CD4-positive, alpha-beta memory T cell (primary cell): ENCODE data around the gene SH3BP5L. TPM values are rescaled to one million over a fixed set of nuclear protein-coding genes. Genes with fewer than 3 reads are reported as not detected.

ENCODE experiments used
- CTCF ChIA-PET: fragments of 350-600 bp; sonication (Branson Sonifier 250); formaldehyde crosslinking; loops from one replicate; lab custom pipeline; 2021; ENCODE audit warnings: inconsistent platforms; ENCODE audit not compliant: partially characterized antibody; lab: Charles Lee
- POLR2A ChIA-PET: fragments of 350-600 bp; sonication (Branson Sonifier 250); formaldehyde crosslinking; loops from one replicate; lab custom pipeline; 2021; ENCODE audit not compliant: partially characterized antibody; lab: Charles Lee
- DNase-seq, 5 donors: peaks; one replicate each; pipeline versions ENCODE4 v3.0.0 to v3.0.0-alpha.2; 2020 to 2022; ENCODE audit warnings: mixed read lengths in 1 of 5
- H3K27ac ChIP-seq: one replicate; pipeline ENCODE4 v1.7.0; 2013; ENCODE audit warnings: low read depth, low read length
- H3K27me3 ChIP-seq: 2 replicates; pipeline ENCODE4 v1.7.0; 2013; ENCODE audit warnings: mild to moderate bottlenecking, low read length, moderate library complexity; ENCODE audit not compliant: insufficient read depth
- H3K36me3 ChIP-seq: 2 replicates; pipeline ENCODE4 v1.7.0; 2013; ENCODE audit warnings: mild to moderate bottlenecking, low read length, moderate library complexity; ENCODE audit not compliant: insufficient read depth
- H3K4me1 ChIP-seq: 2 replicates; pipeline ENCODE4 v1.7.0; 2013; ENCODE audit warnings: mild to moderate bottlenecking, low read length, moderate library complexity; ENCODE audit not compliant: insufficient read depth
- H3K4me3 ChIP-seq, 2 donors: one replicate each; pipeline ENCODE4 v1.7.0; 2013; ENCODE audit warnings: low read length in 2 of 2, mild to moderate bottlenecking in 1 of 2
- H3K9me3 ChIP-seq, 2 donors: one replicate each; pipeline ENCODE4 v1.7.0; 2013; ENCODE audit warnings: low read length in 2 of 2, control low read depth in 1 of 2; ENCODE audit not compliant: control insufficient read depth in 1 of 2
- H3K27ac Mint-ChIP-seq, 7 donors: one replicate each; pipeline ENCODE4 v1.8.0; 2020 to 2021; ENCODE audit warnings: mixed read lengths in 7 of 7, mild to moderate bottlenecking in 6 of 7, inconsistent platforms in 3 of 7, moderate library complexity in 3 of 7
- H3K27me3 Mint-ChIP-seq, 2 donors: one replicate each; pipeline ENCODE4 v1.8.0; 2020 to 2021; ENCODE audit warnings: mixed read lengths in 2 of 2
- H3K36me3 Mint-ChIP-seq, 2 donors: one replicate each; pipeline ENCODE4 v1.8.0; 2020 to 2021; ENCODE audit warnings: mixed read lengths in 2 of 2, inconsistent platforms in 1 of 2, mild to moderate bottlenecking in 1 of 2
- H3K4me1 Mint-ChIP-seq, 4 donors: one replicate each; pipeline ENCODE4 v1.8.0; 2020 to 2021; ENCODE audit warnings: mixed read lengths in 4 of 4, mild to moderate bottlenecking in 1 of 4
- H3K4me3 Mint-ChIP-seq, 8 donors: one replicate each; pipeline ENCODE4 v1.8.0; 2020 to 2021; ENCODE audit warnings: mixed read lengths in 8 of 8, mild to moderate bottlenecking in 7 of 8, moderate library complexity in 6 of 8, inconsistent platforms in 3 of 8
- H3K9me3 Mint-ChIP-seq, 8 donors: one replicate each; pipeline ENCODE4 v1.8.0; 2020 to 2021; ENCODE audit warnings: mixed read lengths in 8 of 8, mild to moderate bottlenecking in 5 of 8, inconsistent platforms in 3 of 8, moderate library complexity in 1 of 8
- intact Hi-C: fragments of 100-400 bp; cut with micrococcal nuclease; formaldehyde crosslinking; loops from one replicate; pipeline ENCODE4 v1.15.1; 2023
- polyA plus RNA-seq, 2 donors: library from polyadenylated mRNA; unstranded; fragments of 300-500 nt; fragmentation: Illumina TruSeq; gene quantifications; one replicate each; pipeline ENCODE4 v1.2.3, GENCODE V29; 2021
- total RNA-seq, 2 experiments: library from RNA; stranded (reverse); gene quantifications; one replicate each; pipeline ENCODE4 v1.2.3, GENCODE V29; 2021

The SH3BP5L gene
- total and polyA plus RNA-seq, 4 experiments from 2014 or later, result 0.77 to 43.4 (median 22.7) TPM

- Histone ChIP-seq H3K27ac (no peak overlapping the region), H3K36me3 (peaks cover 30% of the 10 kb centered on the region), H3K27me3 (no peaks in the 10 kb centered on the region), H3K4me3 (no peak overlapping the region), H3K4me1 (peaks cover 87% of the 10 kb centered on the region), H3K9me3 (no peaks in the 10 kb centered on the region)
- ChIA-PET POLR2A (no interaction called here), CTCF (interaction anchor here (1.4 kb wide), 1 partner anchor 203 kb away, joined by 3 read pairs; no protein-coding TSS in a partner anchor)
- peaks cover 0 to 4% (median 0%) of the 10 kb centered on the region in 8 donors for H3K9me3 Mint-ChIP-seq
- intact Hi-C loops, result no loop called here
- H3K27me3 Mint-ChIP-seq, result no peaks in the 10 kb centered on the region
- peaks cover 59 to 99% (median 84%) of the 10 kb centered on the region in 4 donors for H3K4me1 Mint-ChIP-seq
- peaks cover 17 to 76% of the 10 kb centered on the region in 2 donors for H3K36me3 Mint-ChIP-seq
- H3K27ac Mint-ChIP-seq, result peak overlapping the region in 3 of 7 donors; percentile 34 to 57 (median 42)
- H3K4me3 Mint-ChIP-seq, result peak overlapping the region in 4 of 8 donors; percentile 24 to 49 (median 37)
- no peak for DNase-seq
Measured at GRCh38 chr1:248821101-248821500, 4.6 kb downstream of the SH3BP5L start.

- Mint-ChIP-seq H3K9me3 (no peaks in the 10 kb centered on the region), H3K4me3 (peak overlapping the region in 4 of 8 donors; percentile 27 to 53 (median 45)), H3K36me3 (peaks cover 25 to 75% of the 10 kb centered on the region in 2 donors), H3K4me1 (peaks cover 63 to 98% (median 82%) of the 10 kb centered on the region in 4 donors), H3K27me3 (no peaks in the 10 kb centered on the region), H3K27ac (peak overlapping the region in 5 of 7 donors; percentile 34 to 82 (median 64))
- DNase-seq, result no peak
- Histone ChIP-seq H3K27ac (no peak overlapping the region), H3K4me1 (peaks cover 91% of the 10 kb centered on the region), H3K4me3 (no peak overlapping the region), H3K36me3 (peaks cover 33% of the 10 kb centered on the region), H3K27me3 (no peaks in the 10 kb centered on the region), H3K9me3 (no peaks in the 10 kb centered on the region)
- intact Hi-C loops, result no loop called here
- POLR2A ChIA-PET, result interaction anchor here (1.2 to 1.9 kb wide), 2 partner anchors 20 to 39 kb away, joined by 4 to 8 read pairs; partner anchors contain the start of gene ZNF692
- CTCF ChIA-PET, result interaction anchor here (0.7 kb wide), 1 partner anchor 489 kb away, joined by 5 read pairs; no protein-coding TSS in a partner anchor
Measured at GRCh38 chr1:248820041-248820585, 5.6 kb downstream of the SH3BP5L start.

- Mint-ChIP-seq H3K36me3 (peaks cover 33 to 76% of the 10 kb centered on the region in 2 donors), H3K4me1 (peaks cover 52 to 91% (median 68%) of the 10 kb centered on the region in 4 donors), H3K9me3 (no peaks in the 10 kb centered on the region), H3K27ac (peak overlapping the region; percentile 41 to 94 (median 87)), H3K27me3 (no peaks in the 10 kb centered on the region), H3K4me3 (peak overlapping the region; percentile 31 to 77 (median 67))
- Histone ChIP-seq H3K27me3 (no peaks in the 10 kb centered on the region), H3K27ac (no peak overlapping the region), H3K4me1 (peaks cover 77% of the 10 kb centered on the region), H3K36me3 (peaks cover 37% of the 10 kb centered on the region), H3K9me3 (no peaks in the 10 kb centered on the region), H3K4me3 (no peak overlapping the region)
- peak in 2 of 5 donors; percentile 16 to 21 for DNase-seq
- POLR2A ChIA-PET, result interaction anchor here (1.2 to 1.9 kb wide), 2 partner anchors 21 to 40 kb away, joined by 4 to 8 read pairs; partner anchors contain the start of gene ZNF692
- intact Hi-C loops, result no loop called here
- CTCF ChIA-PET, result interaction anchor here (0.7 to 1.9 kb wide), 3 partner anchors 13 to 68 kb away, joined by 3 to 5 read pairs (median 3); no protein-coding TSS in a partner anchor
Measured at GRCh38 chr1:248818505-248819374, 7.0 kb downstream of the SH3BP5L start.

GRCh38 chr1:248817065-248817464 lies 8.7 kb downstream of the SH3BP5L start:
- H3K9me3 Mint-ChIP-seq, result no peaks in the 10 kb centered on the region
- H3K27ac ChIP-seq, result no peak overlapping the region
- no peak for DNase-seq
- no peaks in the 10 kb centered on the region for H3K9me3 ChIP-seq
- peak overlapping the region; percentile 77 to 94 (median 90) for H3K27ac Mint-ChIP-seq
- peaks cover 48% of the 10 kb centered on the region for H3K36me3 ChIP-seq
- H3K36me3 Mint-ChIP-seq, result peaks cover 45 to 75% of the 10 kb centered on the region in 2 donors
- H3K27me3 ChIP-seq, result no peaks in the 10 kb centered on the region
- CTCF ChIA-PET, result no interaction called here
- no peaks in the 10 kb centered on the region for H3K27me3 Mint-ChIP-seq
- peaks cover 60% of the 10 kb centered on the region for H3K4me1 ChIP-seq
- peaks cover 41 to 74% (median 54%) of the 10 kb centered on the region in 4 donors for H3K4me1 Mint-ChIP-seq
- H3K4me3 Mint-ChIP-seq, result peak overlapping the region in 4 of 8 donors; percentile 4 to 30 (median 23)
- POLR2A ChIA-PET, result interaction anchor here (1.6 kb wide), 1 partner anchor 21 kb away, joined by 3 read pairs; the partner anchor contains the start of gene ZNF672
- no peak overlapping the region for H3K4me3 ChIP-seq
- intact Hi-C loops, result no loop called here

GRCh38 chr1:248816042-248816851 lies 9.5 kb downstream of the SH3BP5L start:
- no peaks in the 10 kb centered on the region for H3K9me3 ChIP-seq
- Mint-ChIP-seq H3K9me3 (no peaks in the 10 kb centered on the region), H3K36me3 (peaks cover 44 to 73% of the 10 kb centered on the region in 2 donors), H3K4me1 (peaks cover 35 to 66% (median 47%) of the 10 kb centered on the region in 4 donors), H3K27me3 (no peaks in the 10 kb centered on the region), H3K27ac (peak overlapping the region; percentile 77 to 94 (median 90)), H3K4me3 (peak overlapping the region in 7 of 8 donors; percentile 31 to 71 (median 55))
- peaks cover 46% of the 10 kb centered on the region for H3K36me3 ChIP-seq
- intact Hi-C loops, result no loop called here
- POLR2A ChIA-PET, result interaction anchor here (1.0 to 1.6 kb wide), 3 partner anchors 9 to 22 kb away, joined by 3 to 6 read pairs (median 4); partner anchors contain the start of genes SH3BP5L and ZNF672
- H3K27me3 ChIP-seq, result no peaks in the 10 kb centered on the region
- H3K4me1 ChIP-seq, result peaks cover 52% of the 10 kb centered on the region
- H3K27ac ChIP-seq, result no peak overlapping the region
- CTCF ChIA-PET, result no interaction called here
- DNase-seq, result no peak
- no peak overlapping the region for H3K4me3 ChIP-seq

- Histone ChIP-seq H3K36me3 (peaks cover 39% of the 10 kb centered on the region), H3K4me1 (peaks cover 46% of the 10 kb centered on the region), H3K27me3 (no peaks in the 10 kb centered on the region), H3K4me3 (no peak overlapping the region), H3K27ac (no peak overlapping the region), H3K9me3 (no peaks in the 10 kb centered on the region)
- no peaks in the 10 kb centered on the region for H3K27me3 Mint-ChIP-seq
- peaks cover 41 to 73% of the 10 kb centered on the region in 2 donors for H3K36me3 Mint-ChIP-seq
- ChIA-PET CTCF (interaction anchor here (1.2 kb wide), 1 partner anchor 412 kb away, joined by 3 read pairs; no protein-coding TSS in a partner anchor), POLR2A (interaction anchor here (1.0 to 1.6 kb wide), 3 partner anchors 10 to 23 kb away, joined by 3 to 6 read pairs (median 4); partner anchors contain the start of genes SH3BP5L and ZNF672)
- peak overlapping the region; percentile 77 to 94 (median 86) for H3K27ac Mint-ChIP-seq
- peak overlapping the region in 4 of 8 donors; percentile 40 to 71 (median 58) for H3K4me3 Mint-ChIP-seq
- no peaks in the 10 kb centered on the region for H3K9me3 Mint-ChIP-seq
- DNase-seq, result no peak
- intact Hi-C loops, result no loop called here
- peaks cover 30 to 59% (median 41%) of the 10 kb centered on the region in 4 donors for H3K4me1 Mint-ChIP-seq
Measured at GRCh38 chr1:248815407-248816034, 10.2 kb downstream of the SH3BP5L start.
